HuH-7.5 (cell line): Measurements from ENCODE around the gene CNR2.
"Not testable (repeated sequence)": the region's sequence is repeated elsewhere in the genome, so short reads cannot be mapped to it uniquely, and the experiment has no call there.

ENCODE experiments used
- DNase-seq: peaks from one replicate; pipeline ENCODE4 v3.0.0; 2011; ENCODE audit warnings: low spot score

Gene CNR2

GRCh38 chr1:23913212-23913880 is at the start of gene CNR2:
TSS of gene CNR2 (minus strand) at chr1:23913362. CDS start at chr1:23875617, 37,745 bp downstream.
- DNase-seq: no peak

- no peak for DNase-seq
Measured at GRCh38 chr1:23960291-23961020, 47.3 kb upstream of the CNR2 start.

- DNase-seq: peak; percentile 93
Measured at GRCh38 chr1:23959461-23960290, 46.5 kb upstream of the CNR2 start, which contains the start of gene PNRC2. TSS of gene PNRC2 (plus strand) at chr1:23959828. CDS start at chr1:23961458, 1,630 bp downstream.

- DNase-seq: peak; percentile 78
Measured at GRCh38 chr1:23958810-23959460, 45.8 kb upstream of the CNR2 start.

GRCh38 chr1:23958040-23958809 is 45.1 kb upstream of the CNR2 start:
- DNase-seq: not testable (repeated sequence)

- no peak for DNase-seq
Measured at GRCh38 chr1:23957096-23957495, 43.9 kb upstream of the CNR2 start.

- no peak for DNase-seq
Measured at GRCh38 chr1:23953020-23953419, 39.9 kb upstream of the CNR2 start.

GRCh38 chr1:23947366-23947765 is 34.2 kb upstream of the CNR2 start:
- DNase-seq: no peak

- no peak for DNase-seq
Measured at GRCh38 chr1:23936481-23937176, 23.5 kb upstream of the CNR2 start.

GRCh38 chr1:23931491-23931880 is 18.3 kb upstream of the CNR2 start:
- no peak for DNase-seq

GRCh38 chr1:23930861-23931490 is 17.8 kb upstream of the CNR2 start:
- DNase-seq: no peak

- no peak for DNase-seq
Measured at GRCh38 chr1:23930270-23930669, 17.1 kb upstream of the CNR2 start.

- no peak for DNase-seq
Measured at GRCh38 chr1:23928789-23929188, 15.6 kb upstream of the CNR2 start.

GRCh38 chr1:23927097-23927496 is 13.9 kb upstream of the CNR2 start:
- no peak for DNase-seq

GRCh38 chr1:23925279-23925678 is 12.1 kb upstream of the CNR2 start:
- DNase-seq: no peak

GRCh38 chr1:23924601-23925000 is 11.4 kb upstream of the CNR2 start:
- DNase-seq: no peak

GRCh38 chr1:23923592-23924499 is 10.7 kb upstream of the CNR2 start:
- no peak for DNase-seq

GRCh38 chr1:23922321-23922943 is 9.3 kb upstream of the CNR2 start:
- no peak for DNase-seq
